ENCODE results near the gene CCSER1.

Gene CCSER1

GRCh38 chr4:91114386-91114785, 987.2 kb downstream of the CCSER1 start:
- no peak for TF ChIP-seq CTCF (IDR thresholded peaks at IDR 0.05; ENCODE audit: insufficient read depth, low read length, missing control alignments)
- ChIA-PET CTCF (no interaction called here), POLR2A (no interaction called here)
- no peak overlapping the region for H3K4me3 ChIP-seq (ENCODE audit: low read depth, low read length)
- no peak for DNase-seq (ENCODE audit: low read depth, low spot score)

- no peak overlapping the region for H3K4me3 ChIP-seq (ENCODE audit: low read depth, low read length)
- ChIA-PET CTCF (no interaction called here), POLR2A (no interaction called here)
- TF ChIP-seq CTCF (IDR thresholded peaks at IDR 0.05; ENCODE audit: insufficient read depth, low read length, missing control alignments), result no peak
- no peak for DNase-seq (ENCODE audit: low read depth, low spot score)
Observed at GRCh38 chr4:91116861-91117260, 989.7 kb downstream of the CCSER1 start.

- CTCF ChIA-PET, result no interaction called here
- POLR2A ChIA-PET, result no interaction called here
Observed at GRCh38 chr4:91118597-91118996, 991.4 kb downstream of the CCSER1 start.

GRCh38 chr4:91123742-91124141, 996.5 kb downstream of the CCSER1 start:
- DNase-seq (ENCODE audit: low read depth, low spot score), result no peak
- H3K4me3 ChIP-seq (ENCODE audit: low read depth, low read length), result no peak overlapping the region
- ChIA-PET POLR2A (interaction anchor here (0.6 kb wide), 1 partner anchor 1233 kb away, joined by 3 read pairs; no protein-coding TSS in a partner anchor), CTCF (no interaction called here)
- no peak for TF ChIP-seq CTCF (IDR thresholded peaks at IDR 0.05; ENCODE audit: insufficient read depth, low read length, missing control alignments)

More at GRCh38 chr4:91118597-91118996, 991.4 kb downstream of the CCSER1 start:
- DNase-seq (ENCODE audit: low read depth, low spot score), result no peak
- no peak overlapping the region for H3K4me3 ChIP-seq (ENCODE audit: low read depth, low read length)
- TF ChIP-seq CTCF (IDR thresholded peaks at IDR 0.05; ENCODE audit: insufficient read depth, low read length, missing control alignments), result no peak

GRCh38 chr4:91127192-91127591, 1000.0 kb downstream of the CCSER1 start:
- H3K4me3 ChIP-seq (ENCODE audit: low read depth, low read length), result no peak overlapping the region
- no peak for DNase-seq (ENCODE audit: low read depth, low spot score)
- CTCF ChIA-PET, result no interaction called here
- POLR2A ChIA-PET, result no interaction called here
- TF ChIP-seq CTCF (IDR thresholded peaks at IDR 0.05; ENCODE audit: insufficient read depth, low read length, missing control alignments), result no peak

GRCh38 chr4:91127831-91128230, 1000.6 kb downstream of the CCSER1 start:
- H3K4me3 ChIP-seq (ENCODE audit: low read depth, low read length), result no peak overlapping the region
- no peak for TF ChIP-seq CTCF (IDR thresholded peaks at IDR 0.05; ENCODE audit: insufficient read depth, low read length, missing control alignments)
- ChIA-PET POLR2A (no interaction called here), CTCF (no interaction called here)
- DNase-seq (ENCODE audit: low read depth, low spot score), result no peak

Measured in AG04449 (cell line).